Gastrocnemius medialis (tissue), 4 donors: ENCODE data around the gene SLC4A3.

Experiments used
- POLR2A ChIP-seq, 2 donors: fragments of 450-650 bp; IDR thresholded peaks; one replicate each; pipeline ENCODE4 v1.6.1; 2017; ENCODE audit warnings: antibody characterized with exemption in 2 of 2, mild to moderate bottlenecking in 2 of 2, moderate library complexity in 2 of 2
- TF ChIP-seq, protein P1 (sequence below), 5 experiments: fragments of 450-650 bp in 3 of 5; fragments of 200-600 bp in 2 of 5; sonication (generic) in 2 of 5; IDR thresholded peaks in 4 of 5; conservative IDR thresholded peaks in 1 of 5; 1 replicate in 4 of 5; 2 replicates in 1 of 5; pipeline ENCODE4 v1.5.1; 2016 to 2019; ENCODE audit warnings: antibody characterized with exemption in 5 of 5, mild to moderate bottlenecking in 3 of 5, moderate library complexity in 3 of 5

DNA sequence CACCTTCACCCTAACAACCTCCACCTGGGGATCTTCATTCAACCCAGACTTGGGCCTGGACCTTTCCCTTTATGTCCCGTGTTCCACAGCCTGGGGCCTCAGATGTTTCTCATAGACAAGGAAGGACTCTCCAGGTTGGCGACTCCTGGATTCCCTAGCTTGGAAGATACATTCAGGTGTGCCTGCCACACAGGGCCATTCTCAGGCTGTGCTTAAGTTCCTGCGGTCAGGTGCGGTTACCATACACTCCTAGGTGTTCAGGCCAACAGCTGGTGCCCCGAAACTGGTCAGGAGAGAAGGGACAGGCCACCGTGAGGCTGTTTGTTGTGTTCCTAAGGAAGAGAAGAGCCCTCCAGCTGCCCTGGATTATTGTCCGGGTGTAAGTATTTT lies 15.6 kb downstream of the SLC4A3 start:
- TF ChIP-seq, protein P1, sequence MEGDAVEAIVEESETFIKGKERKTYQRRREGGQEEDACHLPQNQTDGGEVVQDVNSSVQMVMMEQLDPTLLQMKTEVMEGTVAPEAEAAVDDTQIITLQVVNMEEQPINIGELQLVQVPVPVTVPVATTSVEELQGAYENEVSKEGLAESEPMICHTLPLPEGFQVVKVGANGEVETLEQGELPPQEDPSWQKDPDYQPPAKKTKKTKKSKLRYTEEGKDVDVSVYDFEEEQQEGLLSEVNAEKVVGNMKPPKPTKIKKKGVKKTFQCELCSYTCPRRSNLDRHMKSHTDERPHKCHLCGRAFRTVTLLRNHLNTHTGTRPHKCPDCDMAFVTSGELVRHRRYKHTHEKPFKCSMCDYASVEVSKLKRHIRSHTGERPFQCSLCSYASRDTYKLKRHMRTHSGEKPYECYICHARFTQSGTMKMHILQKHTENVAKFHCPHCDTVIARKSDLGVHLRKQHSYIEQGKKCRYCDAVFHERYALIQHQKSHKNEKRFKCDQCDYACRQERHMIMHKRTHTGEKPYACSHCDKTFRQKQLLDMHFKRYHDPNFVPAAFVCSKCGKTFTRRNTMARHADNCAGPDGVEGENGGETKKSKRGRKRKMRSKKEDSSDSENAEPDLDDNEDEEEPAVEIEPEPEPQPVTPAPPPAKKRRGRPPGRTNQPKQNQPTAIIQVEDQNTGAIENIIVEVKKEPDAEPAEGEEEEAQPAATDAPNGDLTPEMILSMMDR (IDR thresholded peaks at IDR 0.05 in 4 of 5, conservative IDR thresholded peaks at IDR 0.05 in 1 of 5): no peak
- TF ChIP-seq POLR2A (IDR thresholded peaks at IDR 0.05): no peak
